HEK293 (cell line): ENCODE data around the gene ZNF215.
"Not testable (repeated sequence)": the region's sequence is repeated elsewhere in the genome, so short reads cannot be mapped to it uniquely, and the experiment has no call there.

ENCODE experiments used
- CTCF ChIA-PET: fragments of 350-600 bp; formaldehyde crosslinking; extraction: SDS; loops from one replicate; lab custom pipeline; 2021; ENCODE audit warnings: antibody characterized with exemption; lab: Yijun Ruan, JAX
- POLR2A ChIA-PET: fragments of 300-600 bp; formaldehyde crosslinking; extraction: SDS; loops from one replicate; lab custom pipeline; 2020; ENCODE audit warnings: antibody characterized with exemption, inconsistent platforms; lab: Yijun Ruan, JAX
- H3K27ac ChIP-seq: fragments of 200-500 bp; sonication (Bioruptor generic); 2 replicates; pipeline ENCODE4 v1.5.1; 2014; ENCODE audit warnings: low read depth, low read length, control low read depth, inconsistent platforms; ENCODE audit errors: extremely low read depth
- H3K36me3 ChIP-seq, 2 experiments: fragments of 200-500 bp in 1 of 2; sonication (Bioruptor generic) in 1 of 2; 1 replicate in 1 of 2; 2 replicates in 1 of 2; pipeline ENCODE4 v1.5.1; 2014 to 2017; ENCODE audit warnings: inconsistent platforms in 2 of 2, low read length in 2 of 2; ENCODE audit not compliant: control insufficient read depth in 2 of 2, insufficient read depth in 1 of 2
- H3K4me1 ChIP-seq: fragments of 200-500 bp; sonication (Bioruptor generic); 2 replicates; pipeline ENCODE4 v1.5.1; 2014; ENCODE audit warnings: mild to moderate bottlenecking, low read length, inconsistent platforms; ENCODE audit not compliant: control insufficient read depth, insufficient read depth
- H3K4me3 ChIP-seq: 2 replicates; pipeline ENCODE4 v1.5.1; 2011; ENCODE audit warnings: low read depth, mild to moderate bottlenecking, control low read depth, low read length, moderate library complexity
- H3K9me3 ChIP-seq: fragments of 200-500 bp; sonication (Bioruptor generic); 2 replicates; pipeline ENCODE4 v1.5.1; 2014; ENCODE audit warnings: low read depth, low read length, inconsistent platforms; ENCODE audit not compliant: control insufficient read depth, insufficient read depth
- EGR2 ChIP-seq: fragments of 450-650 bp; formaldehyde crosslinking; IDR thresholded peaks from 2 replicates; pipeline ENCODE4 v1.5.1; 2016; ENCODE audit warnings: low read depth, missing biosample characterization, missing genetic modification characterization
- GLI4 ChIP-seq: fragments of 450-650 bp; formaldehyde crosslinking; IDR thresholded peaks from 2 replicates; pipeline ENCODE4 v1.5.1; 2016; ENCODE audit warnings: missing biosample characterization, missing genetic modification characterization
- IKZF3 ChIP-seq: fragments of 450-650 bp; IDR thresholded peaks from 2 replicates; pipeline ENCODE4 v1.5.0; 2018; ENCODE audit warnings: missing biosample characterization, mild to moderate bottlenecking, missing genetic modification characterization, moderate library complexity
- INSM2 ChIP-seq: fragments of 450-650 bp; formaldehyde crosslinking; IDR thresholded peaks from 2 replicates; pipeline ENCODE4 v1.5.1; 2016; ENCODE audit warnings: missing biosample characterization, missing genetic modification characterization
- KLF1 ChIP-seq: fragments of 450-650 bp; formaldehyde crosslinking; IDR thresholded peaks from 2 replicates; pipeline ENCODE4 v1.5.1; 2016; ENCODE audit warnings: missing biosample characterization, missing genetic modification characterization
- MYNN ChIP-seq: fragments of 450-650 bp; formaldehyde crosslinking; IDR thresholded peaks from 2 replicates; pipeline ENCODE4 v1.5.1; 2016; ENCODE audit warnings: missing biosample characterization, missing genetic modification characterization, borderline replicate concordance
- PRDM1 ChIP-seq: fragments of 450-650 bp; formaldehyde crosslinking; IDR thresholded peaks from 2 replicates; pipeline ENCODE4; 2016; ENCODE audit warnings: missing biosample characterization, missing genetic modification characterization
- RBAK ChIP-seq: fragments of 450-650 bp; formaldehyde crosslinking; IDR thresholded peaks from 2 replicates; pipeline ENCODE4 v1.5.1; 2016; ENCODE audit warnings: missing biosample characterization, missing genetic modification characterization
- SP2 ChIP-seq: fragments of 450-650 bp; formaldehyde crosslinking; IDR thresholded peaks from 2 replicates; pipeline ENCODE4 v1.5.1; 2016; ENCODE audit warnings: missing biosample characterization, missing genetic modification characterization
- TSHZ1 ChIP-seq: fragments of 450-650 bp; formaldehyde crosslinking; IDR thresholded peaks from 2 replicates; pipeline ENCODE4 v1.5.1; 2016; ENCODE audit warnings: missing biosample characterization, missing genetic modification characterization, borderline replicate concordance
- ZIC2 ChIP-seq: fragments of 450-650 bp; formaldehyde crosslinking; IDR thresholded peaks from 2 replicates; pipeline ENCODE4 v1.5.1; 2016; ENCODE audit warnings: missing biosample characterization, missing genetic modification characterization
- ZNF146 ChIP-seq: fragments of 450-650 bp; formaldehyde crosslinking; IDR thresholded peaks from 2 replicates; pipeline ENCODE4 v1.5.1; 2016; ENCODE audit warnings: missing biosample characterization, missing genetic modification characterization
- ZNF157 ChIP-seq: fragments of 450-650 bp; formaldehyde crosslinking; IDR thresholded peaks from 2 replicates; pipeline ENCODE4 v1.5.1; 2016; ENCODE audit warnings: missing biosample characterization, missing genetic modification characterization
- ZNF211 ChIP-seq: fragments of 450-650 bp; formaldehyde crosslinking; IDR thresholded peaks from 2 replicates; pipeline ENCODE4 v1.5.1; 2016; ENCODE audit warnings: low read depth, missing biosample characterization, missing genetic modification characterization
- ZNF214 ChIP-seq: fragments of 450-650 bp; formaldehyde crosslinking; IDR thresholded peaks from 2 replicates; pipeline ENCODE4 v1.5.1; 2017; ENCODE audit warnings: missing biosample characterization, mild to moderate bottlenecking, missing genetic modification characterization, borderline replicate concordance
- ZNF24 ChIP-seq: fragments of 450-650 bp; formaldehyde crosslinking; IDR thresholded peaks from 2 replicates; pipeline ENCODE4 v1.5.1; 2016; ENCODE audit warnings: missing biosample characterization, missing genetic modification characterization
- ZNF302 ChIP-seq: fragments of 450-650 bp; formaldehyde crosslinking; IDR thresholded peaks from 2 replicates; pipeline ENCODE4 v1.5.1; 2016; ENCODE audit warnings: missing biosample characterization, missing genetic modification characterization, low read depth
- ZNF350 ChIP-seq: fragments of 450-650 bp; formaldehyde crosslinking; IDR thresholded peaks from 2 replicates; pipeline ENCODE4 v1.5.0; 2017; ENCODE audit warnings: missing biosample characterization, mild to moderate bottlenecking, missing genetic modification characterization
- ZNF426 ChIP-seq: fragments of 450-650 bp; formaldehyde crosslinking; IDR thresholded peaks from 2 replicates; pipeline ENCODE4 v1.5.1; 2017; ENCODE audit warnings: missing biosample characterization, missing genetic modification characterization, mild to moderate bottlenecking, inconsistent platforms, moderate library complexity
- ZNF433 ChIP-seq: fragments of 450-650 bp; formaldehyde crosslinking; IDR thresholded peaks from 2 replicates; pipeline ENCODE4 v1.5.1; 2016; ENCODE audit warnings: missing biosample characterization, missing genetic modification characterization, low read depth
- ZNF561 ChIP-seq: fragments of 450-650 bp; IDR thresholded peaks from 2 replicates; pipeline ENCODE4 v1.5.1; 2018; ENCODE audit warnings: missing biosample characterization, missing genetic modification characterization, borderline replicate concordance
- ZNF626 ChIP-seq: fragments of 450-650 bp; sonication (Bioruptor Pico); formaldehyde crosslinking; IDR thresholded peaks from 2 replicates; pipeline ENCODE4 v1.5.1; 2018; ENCODE audit warnings: missing biosample characterization, missing genetic modification characterization, inconsistent platforms
- ZNF639 ChIP-seq: fragments of 450-650 bp; formaldehyde crosslinking; IDR thresholded peaks from 2 replicates; pipeline ENCODE4 v1.5.1; 2016; ENCODE audit warnings: missing biosample characterization, missing genetic modification characterization
- ZNF664 ChIP-seq: fragments of 450-650 bp; formaldehyde crosslinking; IDR thresholded peaks from 2 replicates; pipeline ENCODE4 v1.5.1; 2016; ENCODE audit warnings: missing biosample characterization, missing genetic modification characterization
- ZNF768 ChIP-seq: fragments of 450-650 bp; formaldehyde crosslinking; IDR thresholded peaks from 2 replicates; pipeline ENCODE4 v1.5.1; 2018; ENCODE audit warnings: missing biosample characterization, mild to moderate bottlenecking, missing genetic modification characterization
- TF ChIP-seq, protein P1 (sequence below): fragments of 450-650 bp; formaldehyde crosslinking; IDR thresholded peaks from 2 replicates; pipeline ENCODE4 v1.5.1; 2017; ENCODE audit warnings: missing biosample characterization, missing genetic modification characterization

ZNF215 gene

DNA sequence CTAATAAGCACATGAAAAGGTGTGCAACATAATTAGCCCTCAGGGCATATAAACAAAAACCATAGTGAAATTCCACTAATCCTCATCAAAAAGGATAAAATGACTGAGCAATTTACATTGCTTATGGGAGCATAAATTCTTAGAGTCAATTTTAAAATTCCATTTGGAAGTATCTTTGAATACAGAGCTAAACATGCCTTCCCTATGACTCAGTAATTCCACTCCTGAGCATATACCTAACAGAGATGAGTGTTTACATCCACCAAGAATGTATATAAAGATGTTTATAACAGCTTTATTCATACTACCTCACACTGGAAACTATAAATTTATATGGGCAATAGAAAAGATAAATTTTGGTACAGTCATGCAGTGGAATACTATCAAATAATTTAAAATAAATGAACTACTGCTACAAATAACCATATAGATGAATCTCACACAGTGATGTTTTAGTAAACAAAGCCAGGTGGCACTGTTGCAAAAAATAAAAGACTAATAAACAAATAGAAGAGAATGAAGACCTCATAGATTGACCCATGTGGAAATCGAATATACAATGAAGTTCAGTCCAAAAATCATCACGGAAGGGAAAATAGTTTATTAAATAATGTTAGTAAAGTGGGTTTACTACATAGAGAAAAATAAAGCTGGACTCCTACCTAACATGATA lies 25.8 kb upstream of the ZNF215 start:
- Histone ChIP-seq H3K4me3 (no peak overlapping the region), H3K27ac (no peak overlapping the region), H3K9me3 (no peaks in the 10 kb centered on the region), H3K4me1 (no peaks in the 10 kb centered on the region), H3K36me3 (no peaks in the 10 kb centered on the region)
- TF ChIP-seq ZNF214 (tag by site-specific recombination) = no peak
- no peak for TF ChIP-seq GLI4
- TF ChIP-seq ZNF768 (tag by site-specific recombination) = no peak
- TF ChIP-seq PRDM1 (tag by site-specific recombination) = no peak
- TF ChIP-seq ZNF561 (tag by site-specific recombination) = no peak
- no peak for TF ChIP-seq RBAK (tag by site-specific recombination)
- TF ChIP-seq ZNF664 (tag by site-specific recombination) = no peak
- no peak for TF ChIP-seq INSM2 (tag by site-specific recombination)
- TF ChIP-seq SP2 = no peak
- no peak for TF ChIP-seq KLF1 (tag by site-specific recombination)
- TF ChIP-seq ZNF639 (tag by site-specific recombination) = no peak
- TF ChIP-seq ZNF211 = no peak
- TF ChIP-seq ZNF146 (tag by site-specific recombination) = no peak
- TF ChIP-seq TSHZ1 (tag by site-specific recombination) = no peak
- no peak for TF ChIP-seq ZNF24 (tag by site-specific recombination)
- ChIA-PET POLR2A (no interaction called here), CTCF (interaction anchor here (0.6 to 1.4 kb wide), 4 partner anchors 11 to 573 kb away, joined by 3 to 4 read pairs (median 3); no protein-coding TSS in a partner anchor)

GRCh38 chr11:6904804-6905203 lies 21.4 kb upstream of the ZNF215 start:
- H3K9me3 ChIP-seq, H3K4me1 ChIP-seq, CTCF ChIA-PET, H3K27ac ChIP-seq, POLR2A ChIA-PET, H3K4me3 ChIP-seq, H3K36me3 ChIP-seq: not testable (repeated sequence)

- no peaks in the 10 kb centered on the region for H3K9me3 ChIP-seq
- no peak overlapping the region for H3K4me3 ChIP-seq
- ChIA-PET POLR2A (no interaction called here), CTCF (no interaction called here)
- no peak overlapping the region for H3K27ac ChIP-seq
- H3K36me3 ChIP-seq = no peaks in the 10 kb centered on the region
- no peaks in the 10 kb centered on the region for H3K4me1 ChIP-seq
- TF ChIP-seq ZNF426 (tag by site-specific recombination) = no peak
- TF ChIP-seq ZNF664 (tag by site-specific recombination) = no peak
- TF ChIP-seq MYNN = no peak
- no peak for TF ChIP-seq ZNF157 (tag by site-specific recombination)
- TF ChIP-seq ZNF626 (tag by site-specific recombination) = no peak
- TF ChIP-seq, protein P1, sequence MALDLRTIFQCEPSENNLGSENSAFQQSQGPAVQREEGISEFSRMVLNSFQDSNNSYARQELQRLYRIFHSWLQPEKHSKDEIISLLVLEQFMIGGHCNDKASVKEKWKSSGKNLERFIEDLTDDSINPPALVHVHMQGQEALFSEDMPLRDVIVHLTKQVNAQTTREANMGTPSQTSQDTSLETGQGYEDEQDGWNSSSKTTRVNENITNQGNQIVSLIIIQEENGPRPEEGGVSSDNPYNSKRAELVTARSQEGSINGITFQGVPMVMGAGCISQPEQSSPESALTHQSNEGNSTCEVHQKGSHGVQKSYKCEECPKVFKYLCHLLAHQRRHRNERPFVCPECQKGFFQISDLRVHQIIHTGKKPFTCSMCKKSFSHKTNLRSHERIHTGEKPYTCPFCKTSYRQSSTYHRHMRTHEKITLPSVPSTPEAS = no peak
- no peak for TF ChIP-seq ZIC2 (tag by site-specific recombination)
- TF ChIP-seq ZNF350 (tag by site-specific recombination) = no peak
- TF ChIP-seq ZNF24 (tag by site-specific recombination) = no peak
- TF ChIP-seq EGR2 = no peak
- no peak for TF ChIP-seq ZNF302 (tag by site-specific recombination)
- TF ChIP-seq IKZF3 = no peak
- TF ChIP-seq ZNF433 (tag by site-specific recombination) = no peak
Observed at GRCh38 chr11:6911378-6911777, 14.8 kb upstream of the ZNF215 start.
